H9 (cell line): ENCODE results near the gene LAMA3. TPM values are rescaled to one million over a fixed set of nuclear protein-coding genes. Genes with fewer than 3 reads are reported as not detected.

ENCODE experiments used
- DNase-seq: peaks from one replicate; pipeline ENCODE4 v3.0.0-alpha.2; 2017
- H2AFZ ChIP-seq: one replicate; pipeline ENCODE4 v1.6.1; 2013; ENCODE audit warnings: mild to moderate bottlenecking, low read length, control low read depth, moderate library complexity
- H2AK5ac ChIP-seq: 2 replicates; pipeline ENCODE4 v1.6.1; 2013; ENCODE audit warnings: low read length, control low read depth, mixed read lengths; ENCODE audit not compliant: insufficient read length
- H2BK120ac ChIP-seq: one replicate; pipeline ENCODE4 v1.6.1; 2013; ENCODE audit warnings: low read depth, mild to moderate bottlenecking, low read length, control low read depth, inconsistent platforms; ENCODE audit not compliant: poor library complexity, severe bottlenecking
- H2BK12ac ChIP-seq: 2 replicates; pipeline ENCODE4 v1.6.1; 2013; ENCODE audit warnings: low read length, control low read depth, mixed read lengths, low read depth; ENCODE audit not compliant: insufficient read length
- H2BK15ac ChIP-seq: 2 replicates; pipeline ENCODE4 v1.6.1; 2013; ENCODE audit warnings: low read depth, low read length, control low read depth
- H2BK20ac ChIP-seq: one replicate; pipeline ENCODE4 v1.6.1; 2013; ENCODE audit warnings: low read depth, mild to moderate bottlenecking, low read length, control low read depth, inconsistent platforms; ENCODE audit not compliant: poor library complexity, severe bottlenecking
- H2BK5ac ChIP-seq: 2 replicates; pipeline ENCODE4 v1.6.1; 2013; ENCODE audit warnings: low read length, control low read depth, mixed read lengths; ENCODE audit not compliant: insufficient read length
- H3K14ac ChIP-seq: 2 replicates; pipeline ENCODE4 v1.6.1; 2013; ENCODE audit warnings: low read length, control low read depth; ENCODE audit not compliant: insufficient read depth
- H3K18ac ChIP-seq: 2 replicates; pipeline ENCODE4 v1.6.1; 2013; ENCODE audit warnings: low read depth, mild to moderate bottlenecking, mixed read lengths, low read length, control low read depth; ENCODE audit not compliant: insufficient read length
- H3K23ac ChIP-seq: 2 replicates; pipeline ENCODE4 v1.6.1; 2013; ENCODE audit warnings: low read length, control low read depth, mixed read lengths, low read depth; ENCODE audit not compliant: insufficient read length
- H3K23me2 ChIP-seq: 2 replicates; pipeline ENCODE4 v1.6.1; 2013; ENCODE audit warnings: low read depth, mild to moderate bottlenecking, mixed read lengths, low read length, control low read depth; ENCODE audit not compliant: insufficient read length, poor library complexity, severe bottlenecking
- H3K27ac ChIP-seq: 2 replicates; pipeline ENCODE4 v1.5.1; 2013; ENCODE audit warnings: low read length, control low read depth, mixed read lengths, low read depth; ENCODE audit not compliant: insufficient read length
- H3K27me3 ChIP-seq: 2 replicates; pipeline ENCODE4 v1.6.1; 2013; ENCODE audit warnings: low read length, control low read depth, inconsistent platforms; ENCODE audit not compliant: insufficient read depth
- H3K4ac ChIP-seq: 2 replicates; pipeline ENCODE4 v1.6.1; 2013; ENCODE audit warnings: low read depth, mild to moderate bottlenecking, control low read depth, inconsistent platforms, low read length, moderate library complexity
- H3K4me1 ChIP-seq: 2 replicates; pipeline ENCODE4 v1.6.1; 2013; ENCODE audit warnings: low read length, control low read depth, inconsistent platforms; ENCODE audit not compliant: insufficient read depth
- H3K4me2 ChIP-seq: 2 replicates; pipeline ENCODE4 v1.6.1; 2013; ENCODE audit warnings: low read length, control low read depth, mixed read lengths; ENCODE audit not compliant: insufficient read length, insufficient read depth
- H3K56ac ChIP-seq: 2 replicates; pipeline ENCODE4 v1.6.1; 2013; ENCODE audit warnings: low read depth, mild to moderate bottlenecking, mixed read lengths, low read length, control low read depth; ENCODE audit not compliant: insufficient read length
- H3K79me1 ChIP-seq: 2 replicates; pipeline ENCODE4 v1.6.1; 2013; ENCODE audit warnings: low read depth, mild to moderate bottlenecking, moderate library complexity, low read length, control low read depth, inconsistent platforms; ENCODE audit not compliant: insufficient read depth, poor library complexity, severe bottlenecking
- H3K79me2 ChIP-seq: 2 replicates; pipeline ENCODE4 v1.6.1; 2013; ENCODE audit warnings: low read length, control low read depth, inconsistent platforms; ENCODE audit not compliant: insufficient read depth
- H3K9ac ChIP-seq: 2 replicates; pipeline ENCODE4 v1.6.1; 2013; ENCODE audit warnings: low read length, control low read depth, mixed read lengths; ENCODE audit not compliant: insufficient read length; ENCODE audit errors: extremely low read depth
- H3K9me3 ChIP-seq: one replicate; pipeline ENCODE4 v1.6.1; 2013; ENCODE audit warnings: low read depth, low read length, inconsistent platforms; ENCODE audit not compliant: control insufficient read depth
- H3T11ph ChIP-seq: one replicate; pipeline ENCODE4 v1.6.1; 2013; ENCODE audit warnings: mild to moderate bottlenecking, low read length, control low read depth, inconsistent platforms
- H4K20me1 ChIP-seq: one replicate; pipeline ENCODE4 v1.6.1; 2013; ENCODE audit not compliant: control insufficient read depth, insufficient read length, insufficient read depth
- H4K5ac ChIP-seq: 2 replicates; pipeline ENCODE4 v1.6.1; 2013; ENCODE audit warnings: low read depth, mild to moderate bottlenecking, mixed read lengths, low read length, control low read depth; ENCODE audit not compliant: insufficient read length
- H4K8ac ChIP-seq: replicated peaks from 2 replicates; pipeline ENCODE4 v1.6.1; 2013; ENCODE audit warnings: low read length, control low read depth, mixed read lengths, low read depth; ENCODE audit not compliant: insufficient read length
- H4K91ac ChIP-seq: 2 replicates; pipeline ENCODE4 v1.6.1; 2013; ENCODE audit warnings: low read depth, mild to moderate bottlenecking, moderate library complexity, mixed read lengths, low read length, control low read depth; ENCODE audit not compliant: insufficient read length
- H3K27ac Mint-ChIP-seq, 3 experiments: 2 replicates in 2 of 3; 3 replicates in 1 of 3; pipeline ENCODE4 v1.8.0; 2020 to 2021; ENCODE audit warnings: mixed read lengths in 3 of 3, mild to moderate bottlenecking in 1 of 3, moderate library complexity in 1 of 3
- H3K27me3 Mint-ChIP-seq: 2 replicates; pipeline ENCODE4 v1.8.0; 2021; ENCODE audit warnings: low read depth, mild to moderate bottlenecking, moderate library complexity, mixed read lengths
- H3K36me3 Mint-ChIP-seq, 3 experiments: 2 replicates in 2 of 3; 3 replicates in 1 of 3; pipeline ENCODE4 v1.8.0; 2020 to 2021; ENCODE audit warnings: low read depth in 3 of 3, mixed read lengths in 3 of 3; ENCODE audit not compliant: insufficient read depth in 1 of 3
- H3K4me1 Mint-ChIP-seq, 2 experiments: 2 replicates each; pipeline ENCODE4 v1.8.0; 2020; ENCODE audit warnings: mixed read lengths in 2 of 2
- H3K4me3 Mint-ChIP-seq, 2 experiments: 2 replicates in 1 of 2; 3 replicates in 1 of 2; pipeline ENCODE4 v1.8.0; 2020 to 2021; ENCODE audit warnings: mild to moderate bottlenecking in 2 of 2, mixed read lengths in 2 of 2, moderate library complexity in 1 of 2
- H3K9me3 Mint-ChIP-seq, 2 experiments: 2 replicates in 1 of 2; 3 replicates in 1 of 2; pipeline ENCODE4 v1.8.0; 2020; ENCODE audit warnings: mild to moderate bottlenecking in 2 of 2, mixed read lengths in 2 of 2, moderate library complexity in 1 of 2
- CTCF ChIP-seq: fragments of 200-600 bp; sonication (generic); conservative IDR thresholded peaks from 3 replicates; pipeline ENCODE4 v1.8.0; 2021; ENCODE audit warnings: antibody characterized with exemption, mild to moderate bottlenecking
- WGBS: extraction: QIAGEN DNeasy Blood & Tissue Kit; methylation state at CpG from one replicate; pipeline ENCODE4 v1.1.7; 2013; ENCODE audit warnings: missing lambda C conversion rate, low lambda C conversion rate, mixed read lengths; ENCODE audit not compliant: insufficient read length; ENCODE audit errors: extremely low coverage; 5-methylcytosine and 5-hydroxymethylcytosine counted together
- total RNA-seq: library from RNA; stranded (reverse); gene quantifications from 2 replicates; pipeline ENCODE4 v1.2.1, GENCODE V29; 2021

The LAMA3 gene
- total RNA-seq, 1 experiment from 2014 or later = 0.33 TPM

- no peaks in the 10 kb centered on the region for H3K27me3 ChIP-seq
- H3K4me1 ChIP-seq = peaks cover 2% of the 10 kb centered on the region; the same call in 1 of the 2 replicates
- H3K79me2 ChIP-seq = no peaks in the 10 kb centered on the region
- H4K91ac ChIP-seq = no peak overlapping the region
- H3K18ac ChIP-seq = no peak overlapping the region
- H3K4me2 ChIP-seq = no peak overlapping the region
- H2AFZ ChIP-seq = no peak overlapping the region
- H2BK12ac ChIP-seq = no peak overlapping the region
- H2BK15ac ChIP-seq = no peak overlapping the region
- no peak for DNase-seq
- no peak overlapping the region for H2BK20ac ChIP-seq
- Mint-ChIP-seq H3K27me3 (peaks cover 1% of the 10 kb centered on the region), H3K36me3 (no peaks in the 10 kb centered on the region), H3K27ac (no peak overlapping the region), H3K4me1 (peaks cover 26 to 32% of the 10 kb centered on the region in 2 experiments), H3K4me3 (no peak overlapping the region), H3K9me3 (no peaks in the 10 kb centered on the region)
- H4K8ac ChIP-seq = no peak overlapping the region
- H3K4ac ChIP-seq = no peak overlapping the region
- H2BK120ac ChIP-seq = no peak overlapping the region
- no peak overlapping the region for H3K23ac ChIP-seq
- H4K20me1 ChIP-seq = no peaks in the 10 kb centered on the region
- H3K9ac ChIP-seq = no peak overlapping the region
- WGBS = no CpG with 5 or more reads among the region's 15 CpGs
- TF ChIP-seq CTCF = no peak
- H3K14ac ChIP-seq = no peak overlapping the region
- H3K79me1 ChIP-seq = no peaks in the 10 kb centered on the region
- H2BK5ac ChIP-seq = no peak overlapping the region
- no peak overlapping the region for H2AK5ac ChIP-seq
- no peak overlapping the region for H3K56ac ChIP-seq
- H3K23me2 ChIP-seq = no peaks in the 10 kb centered on the region
- H3K27ac ChIP-seq = no peak overlapping the region
- H3T11ph ChIP-seq = no peak overlapping the region
- H3K9me3 ChIP-seq = no peaks in the 10 kb centered on the region
- no peak overlapping the region for H4K5ac ChIP-seq
Observed at GRCh38 chr18:23845988-23846630, 156.9 kb downstream of the LAMA3 start.
